Panc1 (cell line): ENCODE results near the gene GAGE13. TPM values are rescaled to one million over a fixed set of nuclear protein-coding genes. Genes with fewer than 3 reads are reported as not detected.
"Not testable (repeated sequence)": the region's sequence is repeated elsewhere in the genome, so short reads cannot be mapped to it uniquely, and the experiment has no call there.

ENCODE experiments used
- ATAC-seq: fragments of 200-7000 bp; cut with Tn5 transposase; 2 replicates; pipeline ENCODE4 v1.9.1; 2020; ENCODE audit warnings: mild to moderate bottlenecking, moderate library complexity
- BruUV-seq: library from RNA; stranded (reverse); fragments of 400-500 nt; replicated peaks from 2 replicates; lab custom pipeline; 2021; lab: Mats Ljungman, UMichigan
- CTCF ChIA-PET: fragments of 300-600 bp; sonication (Branson Sonifier 250); formaldehyde crosslinking; loops from one replicate; lab custom pipeline; 2022; ENCODE audit warnings: antibody characterized with exemption; lab: Charles Lee
- POLR2A ChIA-PET: fragments of 300-600 bp; sonication (Branson Sonifier 250); formaldehyde crosslinking; loops from one replicate; lab custom pipeline; 2022; ENCODE audit warnings: antibody characterized with exemption; lab: Charles Lee
- DNase-seq: peaks from one replicate; pipeline ENCODE4 v3.0.0-alpha.2; 2010; ENCODE audit warnings: low read depth, low spot score
- H3K27ac ChIP-seq: 2 replicates; pipeline ENCODE4 v1.5.1; 2011; ENCODE audit warnings: mild to moderate bottlenecking, low read length, inconsistent platforms
- H3K27me3 ChIP-seq: fragments of 200-500 bp; sonication (Bioruptor generic); 2 replicates; pipeline ENCODE4 v1.6.0; 2014; ENCODE audit warnings: low read length, inconsistent platforms; ENCODE audit not compliant: control insufficient read depth, insufficient read depth
- H3K36me3 ChIP-seq: fragments of 200-500 bp; sonication (Bioruptor generic); 2 replicates; pipeline ENCODE4 v1.5.1; 2014; ENCODE audit warnings: inconsistent platforms, mild to moderate bottlenecking, low read length, moderate library complexity; ENCODE audit not compliant: control insufficient read depth, insufficient read depth
- H3K4me1 ChIP-seq: 2 replicates; pipeline ENCODE4 v1.5.1; 2011; ENCODE audit warnings: inconsistent platforms, mild to moderate bottlenecking, low read length, moderate library complexity; ENCODE audit not compliant: control insufficient read depth, insufficient read depth
- H3K4me3 ChIP-seq, 2 experiments: 2 replicates each; pipeline ENCODE4 v1.5.1; 2011 to 2012; ENCODE audit warnings: low read depth in 2 of 2, low read length in 2 of 2, mild to moderate bottlenecking in 2 of 2, inconsistent platforms in 1 of 2, moderate library complexity in 1 of 2
- H3K9me3 ChIP-seq: fragments of 200-500 bp; sonication (Bioruptor generic); 2 replicates; pipeline ENCODE4 v1.5.1; 2014; ENCODE audit warnings: low read depth, mild to moderate bottlenecking, inconsistent platforms, low read length, moderate library complexity; ENCODE audit not compliant: control insufficient read depth, insufficient read depth
- in situ Hi-C: cut with HindIII; loops from 2 replicates; pipeline ENCODE4 v1.10.0; 2016; ENCODE audit warnings: low sequenced_read_pairs, low pct_unique_long_range_greater_than_20kb
- intact Hi-C: fragments of 100-400 bp; cut with micrococcal nuclease; formaldehyde crosslinking; loops from one replicate; pipeline ENCODE4 v1.10.0; 2022; ENCODE audit not compliant: unreplicated experiment
- total RNA-seq: library from RNA; stranded (reverse); gene quantifications from one replicate; pipeline ENCODE4 v1.2.1, GENCODE V29; 2021; ENCODE audit not compliant: unreplicated experiment

Gene GAGE13
- total RNA-seq, 1 experiment from 2014 or later: not detected

- H3K27me3 ChIP-seq, DNase-seq, intact Hi-C loops, ATAC-seq, in situ Hi-C loops, H3K4me3 ChIP-seq, H3K9me3 ChIP-seq, CTCF ChIA-PET, H3K4me1 ChIP-seq, H3K36me3 ChIP-seq, H3K27ac ChIP-seq, BruUV-seq, POLR2A ChIA-PET: not testable (repeated sequence)
Measured at GRCh38 chrX:49341449-49341848, 10.1 kb downstream of the GAGE13 start.

GRCh38 chrX:49344496-49345175 is 13.3 kb downstream of the GAGE13 start:
- H3K36me3 ChIP-seq, H3K4me3 ChIP-seq, ATAC-seq, intact Hi-C loops, CTCF ChIA-PET, H3K27ac ChIP-seq, POLR2A ChIA-PET, BruUV-seq, H3K4me1 ChIP-seq, in situ Hi-C loops, H3K27me3 ChIP-seq, DNase-seq, H3K9me3 ChIP-seq: not testable (repeated sequence)

- ATAC-seq, H3K4me3 ChIP-seq, H3K27ac ChIP-seq, CTCF ChIA-PET, H3K4me1 ChIP-seq, H3K9me3 ChIP-seq, DNase-seq, in situ Hi-C loops, intact Hi-C loops, POLR2A ChIA-PET, H3K36me3 ChIP-seq, H3K27me3 ChIP-seq, BruUV-seq: not testable (repeated sequence)
Measured at GRCh38 chrX:49345402-49345801, 14.0 kb downstream of the GAGE13 start.

- H3K36me3 ChIP-seq, in situ Hi-C loops, BruUV-seq, POLR2A ChIA-PET, H3K4me3 ChIP-seq, H3K27me3 ChIP-seq, ATAC-seq, intact Hi-C loops, DNase-seq, H3K9me3 ChIP-seq, H3K27ac ChIP-seq, H3K4me1 ChIP-seq, CTCF ChIA-PET: not testable (repeated sequence)
Measured at GRCh38 chrX:49346150-49346549, 14.8 kb downstream of the GAGE13 start.

Other genes with a start within 250 kb of the GAGE13 start
- 28.0 TPM for gene GPKOW, start 207.8 kb upstream of the GAGE13 start, total RNA-seq
- 3.8 TPM for gene MAGIX, start 168.8 kb upstream of the GAGE13 start, total RNA-seq
- gene PLP2, start 159.7 kb upstream of the GAGE13 start, total RNA-seq: 293 TPM
- gene PRICKLE3, start 145.2 kb upstream of the GAGE13 start, total RNA-seq: 40.1 TPM
- 12.4 TPM for gene SYP, start 131.4 kb upstream of the GAGE13 start, total RNA-seq
- not detected for gene CACNA1F, start 98.2 kb upstream of the GAGE13 start, total RNA-seq
- gene CCDC22, start 96.1 kb upstream of the GAGE13 start, total RNA-seq: 22.8 TPM
- 0.26 TPM for gene FOXP3, start 66.9 kb upstream of the GAGE13 start, total RNA-seq
- gene PPP1R3F, start 61.8 kb upstream of the GAGE13 start, total RNA-seq: 8.3 TPM
- not detected for gene GAGE10, start 27.9 kb upstream of the GAGE13 start, total RNA-seq
- 1.1 TPM for gene GAGE12J, start 9.5 kb upstream of the GAGE13 start, total RNA-seq
- not detected for gene GAGE12C, start 200.6 kb downstream of the GAGE13 start, total RNA-seq
- gene GAGE12D, start 210.2 kb downstream of the GAGE13 start, total RNA-seq: not detected
- gene GAGE12E, start 219.7 kb downstream of the GAGE13 start, total RNA-seq: not detected
- 0.49 TPM for gene GAGE12F, start 229.3 kb downstream of the GAGE13 start, total RNA-seq
- gene GAGE12G, start 238.8 kb downstream of the GAGE13 start, total RNA-seq: 0.49 TPM
- gene GAGE12H, start 248.4 kb downstream of the GAGE13 start, total RNA-seq: not detected